HUES6 (cell line): ENCODE data around the gene TMEM82.

Experiments used
- H3K27ac ChIP-seq: 2 replicates; pipeline ENCODE4 v1.7.0; 2013; ENCODE audit warnings: low read depth, mild to moderate bottlenecking, low read length, inconsistent platforms
- H3K27me3 ChIP-seq: 2 replicates; pipeline ENCODE4 v1.6.1; 2013; ENCODE audit warnings: low read length; ENCODE audit not compliant: control insufficient read depth, insufficient read depth
- H3K36me3 ChIP-seq: 2 replicates; pipeline ENCODE4 v1.6.1; 2013; ENCODE audit warnings: low read length; ENCODE audit not compliant: control insufficient read depth, insufficient read depth
- H3K4me1 ChIP-seq: 2 replicates; pipeline ENCODE4 v1.6.1; 2013; ENCODE audit warnings: low read length; ENCODE audit not compliant: control insufficient read depth, insufficient read depth
- H3K4me3 ChIP-seq: 2 replicates; pipeline ENCODE4 v1.5.1; 2013; ENCODE audit warnings: low read depth, low read length
- H3K9ac ChIP-seq: one replicate; pipeline ENCODE4 v1.6.1; 2013; ENCODE audit warnings: mild to moderate bottlenecking, low read length
- H3K9me3 ChIP-seq: 2 replicates; pipeline ENCODE4 v1.6.1; 2013; ENCODE audit warnings: low read depth, low read length; ENCODE audit not compliant: control insufficient read depth, insufficient read depth

The TMEM82 gene

GRCh38 chr1:15749399-15750291, 7.3 kb downstream of the TMEM82 start:
- H3K4me1 ChIP-seq = peaks cover 16% of the 10 kb centered on the region
- no peaks in the 10 kb centered on the region for H3K9me3 ChIP-seq
- no peak overlapping the region for H3K4me3 ChIP-seq
- H3K36me3 ChIP-seq = no peaks in the 10 kb centered on the region
- H3K27ac ChIP-seq = no peak overlapping the region
- H3K9ac ChIP-seq = peak overlapping the region; percentile 26
- no peaks in the 10 kb centered on the region for H3K27me3 ChIP-seq

GRCh38 chr1:15750924-15751323, 8.6 kb downstream of the TMEM82 start:
- Histone ChIP-seq H3K36me3 (no peaks in the 10 kb centered on the region), H3K4me3 (no peak overlapping the region), H3K27me3 (no peaks in the 10 kb centered on the region), H3K9me3 (no peaks in the 10 kb centered on the region), H3K27ac (no peak overlapping the region), H3K9ac (no peak overlapping the region), H3K4me1 (peaks cover 25% of the 10 kb centered on the region)

- Histone ChIP-seq H3K4me3 (no peak overlapping the region), H3K9ac (no peak overlapping the region), H3K9me3 (no peaks in the 10 kb centered on the region), H3K36me3 (no peaks in the 10 kb centered on the region), H3K27ac (no peak overlapping the region), H3K4me1 (peaks cover 32% of the 10 kb centered on the region), H3K27me3 (peaks cover 4% of the 10 kb centered on the region; the same call in 1 of the 2 replicates)
These were observed 9.4 kb downstream of the TMEM82 start for GRCh38 chr1:15751717-15752116.

GRCh38 chr1:15753776-15754175, 11.5 kb downstream of the TMEM82 start:
- Histone ChIP-seq H3K4me3 (no peak overlapping the region), H3K9ac (no peak overlapping the region), H3K27ac (no peak overlapping the region), H3K4me1 (peaks cover 46% of the 10 kb centered on the region), H3K9me3 (no peaks in the 10 kb centered on the region), H3K36me3 (no peaks in the 10 kb centered on the region), H3K27me3 (peaks cover 12% of the 10 kb centered on the region; the same call in 1 of the 2 replicates)

GRCh38 chr1:15755021-15755645, 12.8 kb downstream of the TMEM82 start:
- Histone ChIP-seq H3K4me1 (peaks cover 32% of the 10 kb centered on the region), H3K9me3 (no peaks in the 10 kb centered on the region), H3K27ac (no peak overlapping the region), H3K36me3 (no peaks in the 10 kb centered on the region), H3K9ac (no peak overlapping the region), H3K4me3 (no peak overlapping the region), H3K27me3 (peaks cover 12% of the 10 kb centered on the region; the same call in 1 of the 2 replicates)

GRCh38 chr1:15755646-15756040, 13.3 kb downstream of the TMEM82 start:
- Histone ChIP-seq H3K27me3 (peaks cover 12% of the 10 kb centered on the region; the same call in 1 of the 2 replicates), H3K4me3 (no peak overlapping the region)

GRCh38 chr1:15756143-15757015, 14.1 kb downstream of the TMEM82 start:
- no peak overlapping the region for H3K4me3 ChIP-seq
- H3K27ac ChIP-seq = no peak overlapping the region
- H3K36me3 ChIP-seq = no peaks in the 10 kb centered on the region
- H3K27me3 ChIP-seq = peaks cover 12% of the 10 kb centered on the region; the same call in 1 of the 2 replicates
- peaks cover 39% of the 10 kb centered on the region for H3K4me1 ChIP-seq
- H3K9ac ChIP-seq = no peak overlapping the region
- H3K9me3 ChIP-seq = no peaks in the 10 kb centered on the region

More at GRCh38 chr1:15755646-15756040, 13.3 kb downstream of the TMEM82 start:
- H3K9ac ChIP-seq = no peak overlapping the region
- no peaks in the 10 kb centered on the region for H3K9me3 ChIP-seq
- no peaks in the 10 kb centered on the region for H3K36me3 ChIP-seq
- peaks cover 36% of the 10 kb centered on the region for H3K4me1 ChIP-seq
- H3K27ac ChIP-seq = no peak overlapping the region

- Histone ChIP-seq H3K9me3 (no peaks in the 10 kb centered on the region), H3K4me3 (peak overlapping the region; percentile 72), H3K9ac (no peak overlapping the region), H3K27ac (no peak overlapping the region), H3K36me3 (no peaks in the 10 kb centered on the region), H3K4me1 (peaks cover 39% of the 10 kb centered on the region), H3K27me3 (peaks cover 12% of the 10 kb centered on the region; the same call in 1 of the 2 replicates)
These were observed 14.8 kb downstream of the TMEM82 start for GRCh38 chr1:15757016-15757543.

GRCh38 chr1:15757575-15758342, 15.5 kb downstream of the TMEM82 start:
- H3K9ac ChIP-seq = peak overlapping the region; percentile 54
- H3K4me3 ChIP-seq = peak overlapping the region; percentile 72

More at GRCh38 chr1:15757575-15758342, 15.5 kb downstream of the TMEM82 start:
- Histone ChIP-seq H3K27me3 (peaks cover 12% of the 10 kb centered on the region; the same call in 1 of the 2 replicates), H3K9me3 (no peaks in the 10 kb centered on the region), H3K4me1 (peaks cover 44% of the 10 kb centered on the region), H3K27ac (no peak overlapping the region), H3K36me3 (peaks cover 4% of the 10 kb centered on the region)
